AG04450 (cell line): ENCODE measurements around the gene MC3R. TPM values are rescaled to one million over a fixed set of nuclear protein-coding genes. Genes with fewer than 3 reads are reported as not detected.

Source experiments
- CTCF ChIA-PET: fragments of 300-600, 350-600 bp; formaldehyde crosslinking; extraction: SDS; loops from one replicate; lab custom pipeline; 2022; ENCODE audit warnings: antibody characterized with exemption, inconsistent platforms; lab: Charles Lee
- POLR2A ChIA-PET: fragments of 350-600 bp; formaldehyde crosslinking; extraction: SDS; loops from one replicate; lab custom pipeline; 2021; ENCODE audit warnings: antibody characterized with exemption, inconsistent platforms; lab: Yijun Ruan, JAX
- DNase-seq: peaks from one replicate; pipeline ENCODE4 v3.0.0-alpha.2; 2011; ENCODE audit warnings: low read depth, low spot score
- H3K27ac ChIP-seq: one replicate; pipeline ENCODE4 v1.5.1; 2012; ENCODE audit warnings: low read depth, low read length, control low read depth
- H3K27me3 ChIP-seq: one replicate; pipeline ENCODE4 v1.6.0; 2012; ENCODE audit warnings: low read length; ENCODE audit not compliant: control insufficient read depth, insufficient read depth
- H3K4me3 ChIP-seq: 2 replicates; pipeline ENCODE4 v1.5.1; 2011; ENCODE audit warnings: mild to moderate bottlenecking, low read depth, low read length, control low read depth
- H3K9me3 ChIP-seq: 2 replicates; pipeline ENCODE4 v1.5.1; 2012; ENCODE audit warnings: low read length; ENCODE audit not compliant: control insufficient read depth, insufficient read depth
- CTCF ChIP-seq: IDR thresholded peaks from 2 replicates; pipeline ENCODE4 v1.5.1; 2011; ENCODE audit warnings: low read depth, low read length, control low read depth, inconsistent platforms
- polyA plus RNA-seq: library from polyadenylated mRNA; depleted of rRNA; stranded (reverse); fragments of >200 nt; gene quantifications from 2 replicates; pipeline ENCODE4 v1.2.3, GENCODE V29; 2011

The MC3R gene
- polyA plus RNA-seq, 1 experiment, result not detected

- H3K4me3 ChIP-seq, result no peak overlapping the region
- POLR2A ChIA-PET, result interaction anchor here (0.6 kb wide), 1 partner anchor 128 kb away, joined by 4 read pairs; no protein-coding TSS in a partner anchor
- no peak for DNase-seq
- no peak overlapping the region for H3K27ac ChIP-seq
- H3K9me3 ChIP-seq, result peaks cover 5% of the 10 kb centered on the region; the same call in 1 of the 2 replicates
- no peak for TF ChIP-seq CTCF
- H3K27me3 ChIP-seq, result no peaks in the 10 kb centered on the region
- CTCF ChIA-PET, result no interaction called here
Measured at GRCh38 chr20:56245761-56246160, 2.8 kb upstream of the MC3R start.

GRCh38 chr20:56249244-56249955 is 868 bp downstream of the MC3R start:
- H3K4me3 ChIP-seq, result no peak overlapping the region
- CTCF ChIA-PET, result interaction anchor here (0.8 kb wide), 1 partner anchor 7 kb away, joined by 4 read pairs; no protein-coding TSS in a partner anchor
- no peak for DNase-seq

GRCh38 chr20:56249956-56250355 is 1.4 kb downstream of the MC3R start:
- no peak overlapping the region for H3K4me3 ChIP-seq
- no peak for TF ChIP-seq CTCF
- H3K9me3 ChIP-seq, result peaks cover 5% of the 10 kb centered on the region; the same call in 1 of the 2 replicates
- DNase-seq, result no peak
- no peak overlapping the region for H3K27ac ChIP-seq
- H3K27me3 ChIP-seq, result no peaks in the 10 kb centered on the region
- ChIA-PET POLR2A (no interaction called here), CTCF (interaction anchor here (0.6 kb wide), 1 partner anchor 551 kb away, joined by 3 read pairs; no protein-coding TSS in a partner anchor)

More at GRCh38 chr20:56249244-56249955, 868 bp downstream of the MC3R start:
- TF ChIP-seq CTCF, result no peak; the same call in 1 of the 2 replicates
- Histone ChIP-seq H3K27me3 (no peaks in the 10 kb centered on the region), H3K9me3 (peaks cover 5% of the 10 kb centered on the region; the same call in 1 of the 2 replicates), H3K27ac (no peak overlapping the region)
- POLR2A ChIA-PET, result no interaction called here

- no peaks in the 10 kb centered on the region for H3K27me3 ChIP-seq
- CTCF ChIA-PET, result interaction anchor here (0.5 kb wide), 1 partner anchor 45 kb away, joined by 3 read pairs; no protein-coding TSS in a partner anchor
Measured at GRCh38 chr20:56257604-56258003, 9.1 kb downstream of the MC3R start.

More at GRCh38 chr20:56257604-56258003, 9.1 kb downstream of the MC3R start:
- POLR2A ChIA-PET, result no interaction called here
- Histone ChIP-seq H3K27ac (no peak overlapping the region), H3K4me3 (no peak overlapping the region), H3K9me3 (no peaks in the 10 kb centered on the region)
- no peak for TF ChIP-seq CTCF
- no peak for DNase-seq
